Measurements from ENCODE around the gene NTPCR. TPM values are rescaled to one million over a fixed set of nuclear protein-coding genes. Genes with fewer than 3 reads are reported as not detected.

NTPCR gene
- total RNA-seq, 2 experiments from 2014 or later, result 41.7 to 45.0 TPM

DNA sequence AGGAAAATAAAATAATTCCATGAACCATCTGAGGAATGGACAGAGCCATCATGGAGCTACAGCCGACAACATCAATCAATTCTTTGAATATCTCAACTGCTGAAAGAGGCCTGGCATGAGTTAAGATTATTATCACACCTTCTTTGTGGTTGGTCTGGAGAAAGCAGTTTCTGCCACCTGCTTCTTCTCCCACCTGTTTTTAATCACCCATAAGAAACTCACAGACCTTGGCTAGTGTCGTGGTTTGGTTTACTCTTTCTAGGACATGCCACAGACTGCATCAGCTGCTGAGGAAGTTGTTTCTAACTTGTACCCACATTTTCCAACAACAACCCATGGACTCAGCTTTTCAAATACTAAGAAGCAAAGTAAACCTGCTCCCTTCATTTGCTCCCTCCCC, 65.6 kb downstream of the NTPCR start:
- H3K27ac Mint-ChIP-seq, result no peak overlapping the region
- POLR2A ChIA-PET, result no interaction called here
- peaks cover 50% of the 10 kb centered on the region for H3K36me3 Mint-ChIP-seq
- no peaks in the 10 kb centered on the region for H3K27me3 Mint-ChIP-seq
- intact Hi-C loops (cut with micrococcal nuclease), result no loop called here
- DNase-seq, result no peak
- no peaks in the 10 kb centered on the region for H3K4me1 Mint-ChIP-seq (ENCODE audit: low read depth)
- CTCF ChIA-PET, result no interaction called here
- no peaks in the 10 kb centered on the region for H3K9me3 Mint-ChIP-seq
- no peak overlapping the region for H3K4me3 Mint-ChIP-seq

DNA sequence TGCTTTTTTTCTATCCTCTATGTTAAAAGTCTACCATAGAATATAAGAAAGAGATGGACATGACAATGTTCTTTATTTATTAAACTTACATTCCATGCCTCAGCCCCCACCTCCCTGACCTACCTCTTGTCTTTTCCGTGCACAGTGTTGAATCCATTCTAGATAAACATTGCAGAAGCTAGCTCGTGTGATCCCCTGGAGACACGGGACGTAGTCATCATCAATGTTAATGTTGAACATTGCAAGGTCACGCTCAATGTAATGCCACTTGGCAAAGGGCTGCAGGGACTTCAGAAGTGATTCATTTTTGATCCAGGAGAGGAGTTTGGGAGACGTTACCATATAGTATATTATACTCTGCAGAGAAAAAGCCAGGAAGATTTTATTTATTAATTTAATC, 66.4 kb downstream of the NTPCR start:
- H3K27ac Mint-ChIP-seq, result no peak overlapping the region
- intact Hi-C loops (cut with micrococcal nuclease), result no loop called here
- H3K36me3 Mint-ChIP-seq, result peaks cover 49% of the 10 kb centered on the region
- no peaks in the 10 kb centered on the region for H3K27me3 Mint-ChIP-seq
- H3K4me3 Mint-ChIP-seq, result no peak overlapping the region
- H3K4me1 Mint-ChIP-seq (ENCODE audit: low read depth), result no peaks in the 10 kb centered on the region
- no peak for DNase-seq
- ChIA-PET POLR2A (no interaction called here), CTCF (no interaction called here)
- H3K9me3 Mint-ChIP-seq, result no peaks in the 10 kb centered on the region

DNA sequence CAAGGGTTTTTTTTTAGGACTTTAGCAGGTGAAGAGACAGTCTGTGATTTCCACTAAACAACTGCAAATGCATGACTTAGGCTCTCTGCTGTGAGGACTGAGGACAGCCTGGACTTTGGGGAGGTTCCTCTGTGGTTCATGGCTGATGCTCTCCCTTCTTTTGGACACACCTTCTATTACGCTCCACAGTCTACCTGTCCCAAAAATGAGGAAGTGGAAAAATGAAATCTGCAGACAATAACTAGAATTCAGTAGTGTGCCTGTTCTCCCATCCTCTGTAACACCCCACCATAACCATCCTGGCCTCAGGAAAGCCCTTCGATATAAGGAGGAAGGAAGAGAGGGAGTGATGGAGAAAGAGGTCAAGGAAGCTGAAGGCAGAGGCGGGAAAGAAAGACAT, 68.7 kb downstream of the NTPCR start:
- no peak overlapping the region for H3K4me3 Mint-ChIP-seq
- no peak for DNase-seq
- intact Hi-C loops (cut with micrococcal nuclease), result no loop called here
- peaks cover 34% of the 10 kb centered on the region for H3K36me3 Mint-ChIP-seq
- H3K9me3 Mint-ChIP-seq, result no peaks in the 10 kb centered on the region
- ChIA-PET POLR2A (no interaction called here), CTCF (no interaction called here)
- H3K4me1 Mint-ChIP-seq (ENCODE audit: low read depth), result no peaks in the 10 kb centered on the region
- H3K27ac Mint-ChIP-seq, result no peak overlapping the region
- H3K27me3 Mint-ChIP-seq, result no peaks in the 10 kb centered on the region

DNA sequence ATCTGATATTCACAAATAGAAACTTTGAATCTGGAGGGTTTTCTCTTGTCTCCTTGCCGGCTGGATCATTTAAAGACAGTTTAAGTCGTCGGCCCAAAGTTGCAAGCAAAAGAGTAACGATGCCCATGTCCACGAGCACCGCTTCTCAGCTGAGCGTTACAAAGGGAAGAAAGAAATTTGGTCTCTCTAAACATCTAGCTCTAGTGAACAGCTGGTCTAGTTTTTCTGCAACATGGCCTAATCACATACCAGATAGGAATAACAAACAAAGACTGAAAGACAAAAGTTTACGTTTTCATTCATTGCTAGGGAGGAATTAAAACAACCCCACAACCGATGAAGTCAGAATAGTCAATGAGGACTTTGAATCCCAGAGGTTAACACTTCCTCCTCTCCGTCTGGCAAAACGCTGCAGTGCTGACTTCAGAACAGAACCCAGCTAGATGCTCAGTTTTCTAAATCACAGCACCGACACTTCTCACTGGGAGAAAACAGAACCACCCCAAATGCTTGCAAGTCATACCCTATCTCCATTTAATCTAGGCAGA, 69.4 kb downstream of the NTPCR start:
- ChIA-PET CTCF (no interaction called here), POLR2A (no interaction called here)
- Mint-ChIP-seq H3K27me3 (no peaks in the 10 kb centered on the region), H3K9me3 (no peaks in the 10 kb centered on the region), H3K36me3 (peaks cover 32% of the 10 kb centered on the region), H3K4me3 (no peak overlapping the region), H3K27ac (no peak overlapping the region), H3K4me1 (ENCODE audit: low read depth) (no peaks in the 10 kb centered on the region)
- DNase-seq, result no peak
- intact Hi-C loops (cut with micrococcal nuclease), result loop anchor here (10.0 kb wide), 1 partner anchor 385 kb away; the partner anchor contains the start of gene SIPA1L2

DNA sequence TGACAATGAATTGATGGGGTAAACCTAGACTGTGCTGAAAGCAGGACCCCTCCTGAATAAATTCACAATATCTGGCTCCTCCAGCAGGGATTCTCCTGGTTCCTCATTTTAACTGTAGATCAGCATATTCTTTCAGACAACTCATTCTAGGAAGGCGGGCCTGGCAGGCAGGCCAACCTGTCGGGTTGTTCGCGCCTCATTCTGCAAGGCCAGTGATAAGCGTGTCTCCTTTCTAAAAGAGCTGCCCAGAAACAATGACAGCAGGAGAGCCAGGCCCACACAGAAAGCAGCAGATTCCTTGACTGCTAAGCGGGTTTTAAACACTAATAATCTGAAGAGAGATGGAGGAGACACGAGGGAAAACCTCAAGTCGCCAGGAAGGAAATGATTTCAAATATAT, 70.0 kb downstream of the NTPCR start:
- Mint-ChIP-seq H3K27ac (no peak overlapping the region), H3K4me1 (ENCODE audit: low read depth) (no peaks in the 10 kb centered on the region), H3K9me3 (no peaks in the 10 kb centered on the region), H3K36me3 (peaks cover 30% of the 10 kb centered on the region), H3K4me3 (no peak overlapping the region), H3K27me3 (no peaks in the 10 kb centered on the region)
- CTCF ChIA-PET, result no interaction called here
- POLR2A ChIA-PET, result no interaction called here
- intact Hi-C loops (cut with micrococcal nuclease), result loop anchor here (10.0 kb wide), 1 partner anchor 386 kb away; the partner anchor contains the start of gene SIPA1L2
- DNase-seq, result no peak

DNA sequence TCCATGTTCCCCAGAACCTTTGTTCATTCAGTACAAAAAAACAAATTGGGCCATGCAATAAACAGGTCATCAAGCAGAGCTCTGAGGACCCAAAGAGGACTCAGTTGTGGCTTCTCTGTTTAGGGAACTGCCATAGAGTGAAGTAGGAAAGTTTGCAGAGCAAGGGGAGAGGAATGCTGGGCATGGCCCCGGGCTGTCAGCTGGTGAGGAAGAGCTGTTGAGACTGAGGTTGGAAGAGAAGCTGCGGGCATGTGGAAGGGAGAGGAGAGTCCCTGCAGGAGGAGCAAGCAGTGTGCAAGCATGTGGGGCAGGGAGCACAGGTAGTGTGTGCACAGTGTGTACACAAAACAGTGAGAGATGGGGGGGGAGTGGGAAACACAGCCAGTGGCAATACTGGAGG, 71.8 kb downstream of the NTPCR start:
- no peaks in the 10 kb centered on the region for H3K9me3 Mint-ChIP-seq
- no peaks in the 10 kb centered on the region for H3K4me1 Mint-ChIP-seq (ENCODE audit: low read depth)
- H3K4me3 Mint-ChIP-seq, result no peak overlapping the region
- no peaks in the 10 kb centered on the region for H3K27me3 Mint-ChIP-seq
- POLR2A ChIA-PET, result no interaction called here
- CTCF ChIA-PET, result no interaction called here
- H3K27ac Mint-ChIP-seq, result no peak overlapping the region
- H3K36me3 Mint-ChIP-seq, result peaks cover 22% of the 10 kb centered on the region
- no peak for DNase-seq
- intact Hi-C loops (cut with micrococcal nuclease), result loop anchor here (10.0 kb wide), 1 partner anchor 387 kb away; the partner anchor contains the start of gene SIPA1L2

DNA sequence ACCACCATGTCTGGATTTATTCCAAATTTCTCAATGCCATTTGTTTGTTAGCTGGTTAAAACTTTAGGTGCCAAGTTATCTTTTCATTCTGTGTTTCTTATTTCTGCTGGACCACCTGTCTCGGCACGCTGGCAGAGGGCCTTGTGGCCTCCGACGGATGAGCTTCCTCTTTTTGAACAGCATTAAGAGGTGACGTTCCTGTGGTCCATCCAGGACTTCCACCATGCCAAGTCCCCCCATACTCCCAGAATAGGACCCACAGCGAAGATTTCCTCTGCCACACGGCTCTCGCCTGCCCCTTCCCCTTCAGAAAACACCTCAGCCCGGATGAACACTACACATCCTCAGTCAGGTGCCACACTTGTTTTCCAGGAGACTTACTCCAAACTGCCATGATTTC, 73.8 kb downstream of the NTPCR start:
- no peaks in the 10 kb centered on the region for H3K27me3 Mint-ChIP-seq
- intact Hi-C loops (cut with micrococcal nuclease), result loop anchor here (10.0 kb wide), 1 partner anchor 389 kb away; the partner anchor contains the start of gene SIPA1L2
- ChIA-PET CTCF (no interaction called here), POLR2A (no interaction called here)
- H3K9me3 Mint-ChIP-seq, result no peaks in the 10 kb centered on the region
- no peak for DNase-seq
- no peak overlapping the region for H3K4me3 Mint-ChIP-seq
- no peaks in the 10 kb centered on the region for H3K4me1 Mint-ChIP-seq (ENCODE audit: low read depth)
- peaks cover 16% of the 10 kb centered on the region for H3K36me3 Mint-ChIP-seq
- H3K27ac Mint-ChIP-seq, result no peak overlapping the region

DNA sequence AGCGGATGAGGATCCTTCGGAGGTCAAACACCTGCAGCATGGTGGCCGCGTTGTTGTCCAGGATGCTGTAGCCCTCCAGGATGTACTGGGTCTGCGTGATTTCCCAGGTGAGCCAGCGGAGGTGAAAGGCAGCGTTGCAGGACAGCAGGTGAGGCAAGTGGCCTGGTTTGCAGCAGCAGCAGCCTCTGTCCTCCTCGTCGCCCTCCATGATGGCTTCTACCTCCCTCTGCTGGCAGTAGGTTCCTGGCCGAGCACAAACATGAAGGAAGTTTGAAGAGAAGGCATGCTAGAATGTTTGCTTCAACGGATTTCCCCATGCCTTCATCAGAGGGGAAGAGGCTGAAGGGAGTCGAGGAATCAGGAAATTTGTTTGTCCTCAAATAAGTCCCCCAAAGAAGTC, 74.7 kb downstream of the NTPCR start:
- ChIA-PET POLR2A (no interaction called here), CTCF (no interaction called here)
- no peaks in the 10 kb centered on the region for H3K9me3 Mint-ChIP-seq
- H3K4me1 Mint-ChIP-seq (ENCODE audit: low read depth), result no peaks in the 10 kb centered on the region
- H3K4me3 Mint-ChIP-seq, result no peak overlapping the region
- H3K36me3 Mint-ChIP-seq, result peaks cover 12% of the 10 kb centered on the region
- DNase-seq, result no peak
- intact Hi-C loops (cut with micrococcal nuclease), result loop anchor here (10.0 kb wide), 1 partner anchor 390 kb away; the partner anchor contains the start of gene SIPA1L2
- H3K27ac Mint-ChIP-seq, result no peak overlapping the region
- H3K27me3 Mint-ChIP-seq, result no peaks in the 10 kb centered on the region

DNA sequence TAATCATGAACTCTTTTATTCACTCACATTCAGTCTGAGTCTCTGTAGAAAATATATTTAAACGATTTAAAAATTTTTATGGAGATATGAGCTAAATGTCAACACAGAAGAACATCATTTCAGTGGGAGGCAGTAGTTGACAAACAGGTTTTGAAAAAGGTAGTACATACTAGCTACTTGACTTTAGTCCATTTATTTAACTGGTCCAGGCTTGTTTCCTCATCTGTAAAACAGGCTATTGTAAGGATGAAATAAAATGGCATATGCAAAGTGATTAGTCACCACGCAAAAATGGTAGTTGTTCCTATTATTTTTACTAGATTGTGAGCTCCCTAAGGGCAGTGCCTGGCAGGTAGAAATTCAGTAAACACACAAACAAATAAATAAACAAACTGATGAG, 75.2 kb downstream of the NTPCR start:
- Mint-ChIP-seq H3K4me3 (no peak overlapping the region), H3K27ac (no peak overlapping the region), H3K27me3 (no peaks in the 10 kb centered on the region), H3K36me3 (peaks cover 12% of the 10 kb centered on the region), H3K9me3 (no peaks in the 10 kb centered on the region), H3K4me1 (ENCODE audit: low read depth) (no peaks in the 10 kb centered on the region)
- DNase-seq, result no peak
- intact Hi-C loops (cut with micrococcal nuclease), result loop anchor here (10.0 kb wide), 1 partner anchor 391 kb away; the partner anchor contains the start of gene SIPA1L2
- CTCF ChIA-PET, result no interaction called here
- POLR2A ChIA-PET, result no interaction called here

DNA sequence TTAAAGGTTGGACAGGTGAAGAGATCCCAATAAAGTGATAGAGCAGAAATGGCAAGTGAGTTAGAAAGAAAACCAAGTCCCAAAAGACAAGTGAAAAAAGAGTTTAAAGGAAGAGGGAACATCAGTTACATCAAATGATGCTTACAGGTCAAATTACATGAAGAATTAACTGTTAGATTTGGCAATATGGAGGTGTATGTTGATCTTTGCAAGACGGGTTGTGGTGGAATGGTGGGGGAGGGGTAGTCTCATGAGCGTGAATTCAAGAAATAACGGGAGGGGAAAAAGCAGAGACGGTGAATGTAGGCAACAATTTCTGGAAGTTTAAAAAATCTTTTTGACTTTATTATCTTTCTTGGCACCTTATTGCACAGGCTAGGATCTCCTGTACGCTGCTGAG, 76.6 kb downstream of the NTPCR start:
- Mint-ChIP-seq H3K4me3 (no peak overlapping the region), H3K9me3 (no peaks in the 10 kb centered on the region), H3K27me3 (no peaks in the 10 kb centered on the region), H3K27ac (no peak overlapping the region), H3K36me3 (peaks cover 10% of the 10 kb centered on the region), H3K4me1 (ENCODE audit: low read depth) (no peaks in the 10 kb centered on the region)
- intact Hi-C loops (cut with micrococcal nuclease), result loop anchor here (10.0 kb wide), 1 partner anchor 392 kb away; the partner anchor contains the start of gene SIPA1L2
- POLR2A ChIA-PET, result no interaction called here
- CTCF ChIA-PET, result no interaction called here
- no peak for DNase-seq

DNA sequence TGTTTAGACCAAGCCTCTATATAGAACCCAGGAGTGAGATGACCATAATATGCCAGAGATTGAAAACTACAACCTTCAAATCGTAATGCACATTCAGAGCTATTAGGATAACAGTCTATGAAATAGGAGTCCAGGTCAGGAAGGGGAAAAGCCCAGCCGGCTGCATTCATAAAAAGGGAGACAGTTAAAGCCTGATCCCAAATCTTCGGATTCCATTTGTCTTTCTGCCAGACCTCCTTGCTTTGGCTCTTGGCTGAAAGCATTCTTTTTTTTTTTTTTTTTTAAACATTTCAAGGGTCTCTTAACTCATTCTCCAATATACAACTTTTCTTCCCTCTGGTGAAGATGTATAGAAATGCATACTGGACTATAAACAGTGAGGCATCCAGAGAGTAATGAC, 81.1 kb downstream of the NTPCR start:
- Mint-ChIP-seq H3K27me3 (no peaks in the 10 kb centered on the region), H3K9me3 (no peaks in the 10 kb centered on the region), H3K27ac (no peak overlapping the region), H3K4me3 (no peak overlapping the region), H3K4me1 (ENCODE audit: low read depth) (no peaks in the 10 kb centered on the region), H3K36me3 (peaks cover 12% of the 10 kb centered on the region)
- DNase-seq, result no peak
- ChIA-PET POLR2A (no interaction called here), CTCF (no interaction called here)
- intact Hi-C loops (cut with micrococcal nuclease), result no loop called here

DNA sequence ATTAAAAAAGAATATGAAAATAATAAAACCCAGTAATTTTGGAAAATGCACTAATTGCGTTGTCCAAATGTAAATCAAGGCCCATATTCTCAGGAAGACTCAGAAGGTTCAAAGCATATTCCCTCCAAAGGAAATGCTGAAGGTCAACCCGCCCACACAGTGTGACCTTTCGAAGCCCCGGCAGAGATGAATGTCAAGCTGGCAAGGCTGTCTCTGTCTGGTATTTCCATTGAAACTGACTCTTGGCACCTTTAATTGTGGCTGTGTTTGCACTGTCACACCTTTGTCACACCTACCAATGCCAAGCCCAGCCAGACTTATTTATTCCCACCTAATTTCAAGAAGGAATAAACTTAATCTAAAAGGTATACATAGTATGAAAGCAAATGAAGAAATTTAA, 82.5 kb downstream of the NTPCR start:
- H3K4me3 Mint-ChIP-seq, result no peak overlapping the region
- H3K9me3 Mint-ChIP-seq, result no peaks in the 10 kb centered on the region
- no peaks in the 10 kb centered on the region for H3K27me3 Mint-ChIP-seq
- no peaks in the 10 kb centered on the region for H3K4me1 Mint-ChIP-seq (ENCODE audit: low read depth)
- peaks cover 15% of the 10 kb centered on the region for H3K36me3 Mint-ChIP-seq
- DNase-seq, result no peak
- intact Hi-C loops (cut with micrococcal nuclease), result no loop called here
- ChIA-PET POLR2A (no interaction called here), CTCF (no interaction called here)
- no peak overlapping the region for H3K27ac Mint-ChIP-seq

DNA sequence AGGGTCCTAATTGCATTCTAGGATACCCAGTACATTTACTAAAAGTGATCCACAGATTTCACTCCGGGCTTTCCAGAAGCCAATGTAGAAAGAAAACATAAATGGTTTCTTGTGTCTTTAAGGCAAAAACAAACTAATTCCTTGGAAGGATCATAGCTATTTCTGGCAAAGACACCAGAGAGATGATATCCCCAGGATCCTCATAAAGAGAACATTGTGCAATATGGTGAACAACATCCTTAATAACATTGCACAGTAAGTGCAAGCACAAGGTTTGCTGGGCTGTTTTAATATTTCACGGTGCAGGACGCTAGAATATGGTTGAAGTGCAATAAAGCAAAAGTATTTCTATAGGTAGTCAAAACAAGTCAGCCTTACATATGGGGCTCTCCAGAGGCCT, 83.0 kb downstream of the NTPCR start:
- ChIA-PET POLR2A (no interaction called here), CTCF (no interaction called here)
- no peaks in the 10 kb centered on the region for H3K9me3 Mint-ChIP-seq
- H3K36me3 Mint-ChIP-seq, result peaks cover 15% of the 10 kb centered on the region
- H3K27ac Mint-ChIP-seq, result no peak overlapping the region
- no peak overlapping the region for H3K4me3 Mint-ChIP-seq
- DNase-seq, result no peak
- no peaks in the 10 kb centered on the region for H3K27me3 Mint-ChIP-seq
- no peaks in the 10 kb centered on the region for H3K4me1 Mint-ChIP-seq (ENCODE audit: low read depth)
- intact Hi-C loops (cut with micrococcal nuclease), result no loop called here
